KOPT-K1 (cell line): ENCODE data around the gene BCOR.

Experiments
- H3K27ac ChIP-seq: fragments of 200-600 bp; sonication (generic); 2 replicates; pipeline ENCODE4 v1.5.1; 2016; ENCODE audit warnings: antibody characterized with exemption, mild to moderate bottlenecking, low read depth, low read length; ENCODE audit not compliant: poor library complexity, severe bottlenecking
- H3K36me3 ChIP-seq: fragments of 200-600 bp; sonication (generic); 2 replicates; pipeline ENCODE4 v1.5.1; 2017; ENCODE audit warnings: antibody characterized with exemption, mild to moderate bottlenecking, low read length, moderate library complexity; ENCODE audit not compliant: insufficient read depth
- H3K9me3 ChIP-seq: fragments of 200-600 bp; sonication (generic); 2 replicates; pipeline ENCODE4 v1.5.1; 2017; ENCODE audit warnings: antibody characterized with exemption, low read length, mild to moderate bottlenecking; ENCODE audit not compliant: insufficient read depth, poor library complexity, severe bottlenecking

The BCOR gene

DNA sequence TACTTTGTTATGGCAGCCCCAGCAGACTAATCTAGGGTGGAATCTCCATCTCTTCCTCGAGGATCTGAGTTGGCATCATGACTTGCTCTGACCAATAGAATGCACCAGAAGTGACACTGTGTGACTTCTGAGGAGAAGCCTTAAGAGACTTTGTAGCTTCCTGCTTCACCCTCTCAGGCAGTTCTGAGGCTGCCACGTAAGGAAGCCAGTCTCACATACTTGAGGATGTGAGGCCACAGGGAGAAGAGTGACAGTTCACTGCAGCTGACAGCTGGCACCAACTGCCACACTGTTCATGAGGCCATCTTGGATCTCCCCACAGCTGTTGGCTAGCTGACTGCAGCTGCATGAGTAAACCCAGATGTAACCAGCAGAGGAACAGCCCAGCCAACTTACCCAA, 29.3 kb upstream of the BCOR start:
- Histone ChIP-seq H3K9me3 (no peaks in the 10 kb centered on the region), H3K27ac (peak overlapping the region; percentile 70), H3K36me3 (peaks cover 16% of the 10 kb centered on the region; the same call in 1 of the 2 replicates)

DNA sequence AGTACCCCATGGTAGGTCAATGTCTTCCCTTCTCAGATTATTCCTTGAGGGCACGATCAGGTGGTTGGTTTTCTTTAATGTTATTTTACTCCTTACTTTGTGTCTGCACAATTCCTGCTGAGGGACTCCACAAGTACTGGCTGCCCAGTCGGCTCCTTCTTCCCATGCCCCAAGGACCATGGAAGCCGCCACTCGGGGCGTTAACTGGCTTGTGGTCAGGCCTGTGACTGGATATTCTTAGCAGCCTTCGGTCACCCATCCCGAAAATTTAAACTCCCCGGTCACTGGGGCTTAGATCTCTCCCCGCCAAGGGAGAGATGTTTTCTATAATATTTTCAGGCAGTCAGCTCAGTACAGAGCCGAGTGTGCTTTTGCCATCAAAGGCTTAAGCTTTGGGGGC, 24.7 kb upstream of the BCOR start:
- peaks cover 17% of the 10 kb centered on the region; the same call in 1 of the 2 replicates for H3K36me3 ChIP-seq
- peak overlapping the region; percentile 35 for H3K27ac ChIP-seq
- no peaks in the 10 kb centered on the region for H3K9me3 ChIP-seq

DNA sequence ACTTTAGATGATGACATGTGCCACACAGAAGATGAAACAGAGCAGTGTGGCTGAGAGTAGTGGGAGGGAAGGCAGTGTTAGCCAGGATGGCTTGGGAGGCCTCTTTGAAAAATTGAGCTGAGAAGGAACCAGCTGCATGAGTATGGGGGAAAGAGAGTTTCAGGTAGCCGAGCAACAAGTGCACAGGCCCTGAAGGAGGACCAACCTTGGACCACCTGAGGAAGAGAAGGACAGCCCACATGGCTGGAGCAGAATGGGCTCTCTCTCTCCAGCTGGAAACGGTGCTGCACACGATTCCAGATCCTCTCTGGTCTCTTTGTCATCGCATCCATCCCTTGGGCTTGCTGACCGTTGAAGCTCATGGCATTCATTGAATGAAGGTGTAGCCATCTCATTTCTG, 23.9 kb upstream of the BCOR start:
- Histone ChIP-seq H3K27ac (peak overlapping the region; percentile 35), H3K36me3 (peaks cover 17% of the 10 kb centered on the region; the same call in 1 of the 2 replicates), H3K9me3 (no peaks in the 10 kb centered on the region)

DNA sequence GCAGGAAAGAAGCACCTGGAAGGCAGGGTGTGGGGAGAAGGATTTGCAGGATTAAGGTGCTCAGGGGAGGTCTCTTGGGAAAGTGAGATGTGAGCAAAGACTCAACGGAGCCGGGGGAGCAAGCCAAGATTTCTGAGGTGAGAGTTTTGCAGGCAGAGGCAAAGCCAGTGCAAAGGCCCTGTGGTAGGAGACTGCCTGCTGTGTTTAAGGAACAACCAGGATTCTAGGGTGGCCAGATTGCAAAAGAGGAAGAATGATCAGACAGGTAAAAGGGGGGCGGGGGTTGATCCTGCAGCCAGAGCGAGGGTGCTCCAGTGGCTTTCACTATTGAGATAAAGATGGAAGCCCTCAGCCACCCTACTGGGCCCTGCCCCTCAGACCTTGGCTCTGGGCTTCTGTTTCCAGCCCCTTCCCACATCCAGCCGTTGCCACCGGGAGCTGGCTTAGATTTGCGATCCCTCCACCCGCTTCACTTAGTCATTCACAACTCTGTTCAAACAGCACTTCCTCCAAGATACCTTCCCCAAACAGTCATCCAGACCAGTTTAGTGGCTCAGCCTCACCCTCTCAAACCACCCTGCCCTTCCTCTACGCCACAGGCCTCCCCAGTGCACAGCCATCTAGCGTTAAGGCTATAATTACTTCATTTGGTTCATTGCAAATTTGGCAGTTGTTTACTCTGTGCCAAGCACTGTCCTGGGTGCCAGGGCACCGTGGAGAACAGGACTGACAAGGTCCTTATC, 23.3 kb upstream of the BCOR start:
- H3K9me3 ChIP-seq = no peaks in the 10 kb centered on the region
- H3K27ac ChIP-seq = peak overlapping the region; percentile 26

DNA sequence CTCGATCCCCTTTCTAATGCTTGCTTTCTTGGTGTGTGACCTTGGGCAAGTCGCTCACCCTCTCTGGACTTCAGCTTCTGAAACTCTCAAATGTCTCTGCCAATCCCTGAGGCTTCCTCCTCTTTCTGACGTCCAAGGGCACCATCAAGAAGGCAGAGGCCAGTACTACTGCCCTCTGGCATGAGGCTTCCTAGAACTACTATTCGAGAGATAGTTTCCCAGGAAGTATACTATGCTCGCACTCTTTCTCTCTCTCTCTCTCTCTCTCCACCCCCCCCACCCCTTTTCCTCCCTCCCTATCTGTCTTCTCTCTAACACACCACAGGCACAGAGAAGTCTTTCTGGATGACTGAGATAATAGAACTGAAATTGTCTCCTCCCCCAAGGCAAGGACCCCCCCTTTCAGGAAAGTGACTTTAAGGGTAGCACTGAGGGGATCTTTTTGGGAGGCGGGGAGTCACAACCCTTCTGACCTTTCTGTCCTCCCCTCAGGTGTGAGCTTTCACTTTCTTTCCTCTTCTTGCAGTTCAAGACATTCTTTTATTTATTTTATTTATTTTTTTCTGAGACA, 20.0 kb upstream of the BCOR start:
- Histone ChIP-seq H3K27ac (peak overlapping the region; percentile 5), H3K9me3 (no peaks in the 10 kb centered on the region), H3K36me3 (peaks cover 9% of the 10 kb centered on the region; the same call in 1 of the 2 replicates)

More for the DNA sequence above, 23.3 kb upstream of the BCOR start:
- peaks cover 17% of the 10 kb centered on the region; the same call in 1 of the 2 replicates for H3K36me3 ChIP-seq

DNA sequence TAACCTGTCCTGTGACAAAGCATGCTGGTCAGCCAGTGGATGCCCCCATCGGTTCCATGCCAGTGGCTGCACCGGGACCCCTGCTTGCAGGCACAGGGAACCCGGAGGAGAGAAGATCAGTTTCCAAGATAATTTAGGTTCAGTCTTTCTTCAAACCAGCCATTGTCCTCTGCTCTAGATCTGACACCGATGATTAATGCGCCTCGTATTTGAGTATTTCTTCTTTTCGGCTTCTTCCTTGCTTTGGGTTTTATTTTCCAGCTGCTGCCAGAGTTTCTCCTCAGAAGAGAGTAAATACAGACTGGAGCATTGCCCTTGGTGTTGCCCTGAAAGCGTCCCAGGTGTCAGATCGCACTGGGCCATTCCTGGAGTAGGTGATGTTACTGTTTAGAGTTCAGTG, 19.2 kb upstream of the BCOR start:
- H3K9me3 ChIP-seq = no peaks in the 10 kb centered on the region
- H3K27ac ChIP-seq = no peak overlapping the region

DNA sequence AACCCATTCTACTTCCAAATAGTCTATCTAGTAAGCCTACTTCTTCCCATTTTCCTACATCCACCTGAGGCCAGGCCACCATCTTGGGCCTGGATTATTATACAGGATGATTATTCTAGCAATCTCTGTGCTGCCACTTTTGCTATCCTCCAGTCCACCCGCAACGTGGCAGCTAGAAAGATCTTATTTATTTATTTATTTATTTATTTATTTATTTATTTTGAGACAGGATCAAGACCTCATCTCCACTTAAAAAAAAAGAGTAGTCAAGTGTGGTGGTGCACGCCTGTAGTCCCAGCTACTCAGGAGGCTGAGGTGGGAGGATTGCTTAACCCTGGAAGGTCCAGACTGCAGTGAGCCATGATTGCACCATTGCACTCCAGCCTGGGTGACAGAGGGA, 15.2 kb upstream of the BCOR start:
- Histone ChIP-seq H3K27ac (no peak overlapping the region), H3K9me3 (no peaks in the 10 kb centered on the region), H3K36me3 (no peaks in the 10 kb centered on the region; the same call in 1 of the 2 replicates)

More for the DNA sequence above, 19.2 kb upstream of the BCOR start:
- peaks cover under 1% of the 10 kb centered on the region; the same call in 1 of the 2 replicates for H3K36me3 ChIP-seq

DNA sequence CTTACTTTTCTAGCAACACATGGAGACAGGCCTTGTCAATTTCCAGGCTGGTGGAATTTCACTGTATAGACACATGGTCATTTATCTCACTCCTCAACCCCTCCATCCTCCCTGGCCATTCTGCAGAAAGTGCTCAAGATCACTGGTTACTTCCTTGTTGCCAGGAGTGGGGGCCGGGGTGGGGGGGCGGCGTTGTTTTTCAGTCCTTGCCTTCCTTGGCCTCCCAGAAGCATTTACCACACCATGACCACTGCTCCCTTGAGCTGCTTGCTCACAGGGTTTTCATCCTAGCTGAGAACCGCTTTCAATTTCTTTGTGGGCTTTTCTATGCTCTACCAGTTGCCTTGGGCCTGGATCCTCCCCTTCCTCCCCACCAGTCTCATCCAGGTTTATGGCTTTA, 14.1 kb upstream of the BCOR start:
- no peaks in the 10 kb centered on the region; the same call in 1 of the 2 replicates for H3K36me3 ChIP-seq
- H3K9me3 ChIP-seq = no peaks in the 10 kb centered on the region
- H3K27ac ChIP-seq = peak overlapping the region; percentile 30

DNA sequence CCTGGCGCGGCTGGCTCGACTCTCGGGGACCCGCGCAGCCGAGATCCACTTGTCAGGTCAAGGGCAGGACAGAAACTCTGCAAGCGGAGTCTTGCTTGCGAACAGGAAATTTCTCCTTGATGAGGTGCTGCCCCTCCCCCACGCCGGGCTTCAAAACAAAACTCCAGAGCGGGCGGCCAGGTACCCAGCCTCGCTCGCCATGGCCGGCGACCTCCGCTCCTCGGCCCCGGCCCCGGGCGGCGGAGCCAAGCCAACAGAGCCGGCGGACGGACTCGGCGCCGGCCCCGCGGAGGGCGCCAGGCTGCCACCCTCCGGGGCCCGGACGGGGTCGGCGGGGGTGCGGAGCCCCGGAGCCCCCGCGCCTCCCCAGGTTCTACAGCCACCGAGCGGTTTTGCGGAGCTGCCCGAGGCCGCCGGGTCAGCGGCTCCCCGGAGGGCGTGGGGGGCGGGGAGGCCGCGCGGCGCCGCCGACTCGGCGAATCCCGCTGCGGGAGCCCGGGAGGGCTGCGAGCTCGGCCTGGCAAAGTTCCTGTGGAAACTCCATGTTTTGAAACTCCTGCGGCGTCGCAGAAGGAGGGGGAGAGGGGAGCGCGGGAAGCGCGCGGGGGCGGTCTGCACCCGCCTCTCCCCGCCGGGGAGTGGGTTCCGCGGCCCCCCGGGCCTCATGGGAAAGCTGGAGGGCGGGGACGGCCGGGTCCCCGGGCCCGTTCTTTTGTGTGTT, 11.7 kb upstream of the BCOR start:
- peak overlapping the region; percentile 78 for H3K27ac ChIP-seq
- H3K36me3 ChIP-seq = no peaks in the 10 kb centered on the region
- no peaks in the 10 kb centered on the region for H3K9me3 ChIP-seq

DNA sequence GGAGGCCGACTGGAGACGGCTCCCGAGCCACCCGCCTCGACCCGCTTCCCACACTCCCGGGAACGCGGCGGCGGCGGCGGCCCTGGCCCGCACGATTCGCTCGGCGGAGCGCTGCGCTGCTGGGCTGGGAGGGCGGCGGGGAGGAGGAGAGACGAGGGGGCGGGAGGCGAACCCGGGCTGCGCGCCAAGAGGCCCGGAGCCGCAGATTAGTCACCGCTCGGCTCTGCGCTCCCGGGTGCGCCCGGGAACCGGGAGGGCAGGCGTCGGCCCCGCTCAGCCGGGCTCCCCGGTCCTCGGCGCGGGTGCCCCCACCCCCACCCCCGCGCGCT, 11.2 kb upstream of the BCOR start:
- Histone ChIP-seq H3K27ac (peak overlapping the region; percentile 78), H3K36me3 (no peaks in the 10 kb centered on the region), H3K9me3 (no peaks in the 10 kb centered on the region)

DNA sequence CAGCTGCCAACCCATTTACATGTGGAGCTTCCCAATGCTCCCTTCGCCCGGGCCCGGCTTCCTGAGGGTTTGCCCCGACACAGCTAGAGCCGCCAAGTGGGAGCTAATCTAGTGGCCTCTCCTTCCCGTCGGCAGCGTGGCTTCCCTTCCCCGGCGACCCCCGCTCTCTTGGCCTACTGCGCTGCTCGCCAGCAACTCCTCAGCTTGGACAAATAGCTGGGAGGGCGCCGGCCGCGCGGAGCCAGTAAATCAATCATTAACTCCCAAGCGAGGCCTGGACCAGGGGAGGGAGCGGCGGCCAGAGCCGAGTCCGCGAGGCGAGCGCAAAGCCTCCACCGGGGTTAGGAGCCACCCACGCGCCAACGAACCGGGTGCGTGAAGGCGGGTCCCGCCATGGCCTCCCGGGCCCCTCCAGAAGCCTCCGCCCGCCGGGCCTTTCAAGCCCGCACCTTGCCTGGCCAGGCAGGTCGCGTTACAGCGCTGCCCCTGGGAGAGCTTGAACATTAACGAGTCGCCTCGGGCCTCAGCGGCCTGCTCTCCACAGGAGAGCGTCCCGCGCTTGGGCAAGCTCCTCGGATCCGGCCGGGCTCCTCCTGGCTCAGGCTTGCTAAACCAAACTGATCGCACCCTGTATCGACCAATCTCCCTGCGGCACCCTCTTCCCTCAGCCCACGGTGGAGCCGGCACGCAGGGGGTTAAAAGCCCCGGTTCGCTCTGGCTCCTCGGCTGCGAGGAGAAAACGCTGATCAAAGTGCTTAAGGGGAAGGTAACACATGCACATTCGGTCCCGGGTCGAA, 10.6 kb upstream of the BCOR start:
- Histone ChIP-seq H3K27ac (peak overlapping the region; percentile 78), H3K9me3 (no peaks in the 10 kb centered on the region)

DNA sequence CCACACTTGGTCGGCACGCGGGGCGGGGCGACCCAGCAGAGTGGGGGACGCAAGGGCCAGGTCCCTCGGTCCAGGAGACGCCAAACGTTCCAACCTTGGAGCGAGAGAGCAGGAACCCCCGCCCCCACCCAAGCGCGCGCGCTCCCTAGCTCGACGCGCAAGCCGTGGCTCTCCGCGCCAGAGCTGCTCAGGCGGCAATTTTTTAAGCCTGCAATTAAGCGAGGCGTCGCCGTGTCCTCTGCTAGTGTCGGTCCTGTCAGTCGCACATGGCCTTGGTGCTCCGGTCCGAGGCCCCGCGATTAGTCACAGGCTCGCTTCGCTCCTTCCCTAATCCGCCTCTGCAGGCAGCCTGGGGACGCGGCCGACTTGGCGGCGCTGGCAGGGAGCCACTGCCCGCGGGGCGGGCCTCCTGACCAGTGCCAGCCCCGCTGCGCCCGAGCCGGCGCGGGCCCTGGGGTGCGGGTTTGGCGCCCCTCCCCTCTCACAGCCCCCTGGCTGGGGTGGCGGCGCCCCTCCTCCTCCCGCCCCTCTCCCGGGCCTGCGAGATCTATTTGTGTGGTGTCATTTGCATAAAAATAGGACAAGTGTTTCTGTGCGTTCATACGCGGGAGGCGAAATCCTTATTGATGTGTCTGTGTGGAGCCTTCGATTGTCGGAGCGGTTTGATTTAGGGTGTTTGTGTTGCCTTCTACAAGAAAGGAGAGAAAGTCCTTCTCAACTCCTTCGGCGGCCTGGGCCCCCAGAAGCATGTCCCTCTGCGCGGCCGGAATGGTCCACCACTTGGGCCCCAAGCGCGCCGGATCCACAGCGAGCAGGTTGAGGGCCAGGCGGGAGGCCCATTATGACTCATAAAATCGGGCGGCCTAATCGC, 9.8 kb upstream of the BCOR start:
- Histone ChIP-seq H3K9me3 (no peaks in the 10 kb centered on the region), H3K36me3 (no peaks in the 10 kb centered on the region; the same call in 1 of the 2 replicates), H3K27ac (peak overlapping the region; percentile 89)

More for the DNA sequence above, 10.6 kb upstream of the BCOR start:
- no peaks in the 10 kb centered on the region for H3K36me3 ChIP-seq

DNA sequence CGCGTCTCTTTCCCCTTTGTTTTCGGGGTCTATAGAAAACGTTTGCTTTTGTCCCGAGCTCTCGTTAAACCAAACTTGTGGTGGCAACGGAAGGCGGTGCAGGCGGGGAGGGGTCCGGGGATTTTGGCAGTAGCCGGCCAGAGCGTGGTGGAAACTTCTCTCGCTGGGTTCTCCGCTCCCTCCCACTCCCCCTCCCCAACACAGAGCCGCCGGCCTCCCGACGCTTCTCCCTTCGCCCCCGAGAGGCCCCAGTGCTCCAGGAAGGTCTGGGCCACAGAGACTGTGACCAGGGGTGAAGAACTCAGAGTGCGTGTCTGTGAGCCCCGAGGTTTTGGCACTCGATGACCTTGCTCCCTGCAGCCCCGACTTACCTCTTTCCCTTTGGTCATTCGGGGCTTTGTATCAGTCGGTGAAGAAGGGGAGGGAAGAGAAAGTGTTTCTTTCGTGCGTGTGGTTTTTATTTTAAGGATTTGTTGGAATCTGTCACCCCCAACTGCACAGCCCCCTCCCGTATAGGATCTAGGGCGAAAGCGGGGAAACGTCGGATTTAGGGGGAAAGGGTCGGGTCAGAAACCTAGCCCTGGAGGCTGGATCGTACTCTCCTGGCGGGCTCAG, 9.0 kb upstream of the BCOR start:
- H3K36me3 ChIP-seq = no peaks in the 10 kb centered on the region; the same call in 1 of the 2 replicates
- peak overlapping the region; percentile 89 for H3K27ac ChIP-seq
- H3K9me3 ChIP-seq = no peaks in the 10 kb centered on the region
